ENCODE data around the gene SAMD4A. TPM values are rescaled to one million over a fixed set of nuclear protein-coding genes. Genes with fewer than 3 reads are reported as not detected.
A peak's percentile ranks its signal among the peaks of the same experiment; 100 is the strongest.

The SAMD4A gene
- total RNA-seq, 6 experiments from 2014 or later = 33.8 to 53.7 (median 41.0) TPM

GRCh38 chr14:54594537-54594936, 27.6 kb downstream of the SAMD4A start:
- Mint-ChIP-seq H3K36me3 (ENCODE audit: low read depth) (no peaks in the 10 kb centered on the region), H3K4me3 (peak overlapping the region; percentile 44), H3K27ac (peak overlapping the region; percentile 76), H3K27me3 (ENCODE audit: insufficient read depth) (no peaks in the 10 kb centered on the region), H3K9me3 (no peaks in the 10 kb centered on the region), H3K4me1 (ENCODE audit: low read depth) (peaks cover 87% of the 10 kb centered on the region)
- no peak for TF ChIP-seq CTCF (IDR thresholded peaks at IDR 0.05)
- DNase-seq = no peak

GRCh38 chr14:54597795-54598443, 31.0 kb downstream of the SAMD4A start:
- Mint-ChIP-seq H3K4me1 (ENCODE audit: low read depth) (peaks cover 85% of the 10 kb centered on the region), H3K36me3 (ENCODE audit: low read depth) (no peaks in the 10 kb centered on the region)
- TF ChIP-seq CTCF (IDR thresholded peaks at IDR 0.05) = no peak

GRCh38 chr14:54599966-54600716, 33.2 kb downstream of the SAMD4A start:
- H3K9me3 Mint-ChIP-seq = no peaks in the 10 kb centered on the region
- DNase-seq = no peak
- H3K4me1 Mint-ChIP-seq (ENCODE audit: low read depth) = peaks cover 84% of the 10 kb centered on the region
- no peak for TF ChIP-seq CTCF (IDR thresholded peaks at IDR 0.05)
- no peaks in the 10 kb centered on the region for H3K27me3 Mint-ChIP-seq (ENCODE audit: insufficient read depth)
- H3K4me3 Mint-ChIP-seq = peak overlapping the region; percentile 40
- H3K27ac Mint-ChIP-seq = peak overlapping the region; percentile 74
- peaks cover 7% of the 10 kb centered on the region for H3K36me3 Mint-ChIP-seq (ENCODE audit: low read depth)

More at GRCh38 chr14:54597795-54598443, 31.0 kb downstream of the SAMD4A start:
- Mint-ChIP-seq H3K27ac (peak overlapping the region; percentile 85), H3K4me3 (peak overlapping the region; percentile 40; the same call in 1 of the 2 replicates), H3K27me3 (ENCODE audit: insufficient read depth) (no peaks in the 10 kb centered on the region), H3K9me3 (no peaks in the 10 kb centered on the region)
- DNase-seq = peak; percentile 61

GRCh38 chr14:54600717-54601109, 33.8 kb downstream of the SAMD4A start:
- Mint-ChIP-seq H3K4me3 (peak overlapping the region; percentile 40; the same call in 1 of the 2 replicates), H3K9me3 (no peaks in the 10 kb centered on the region), H3K27me3 (ENCODE audit: insufficient read depth) (no peaks in the 10 kb centered on the region), H3K4me1 (ENCODE audit: low read depth) (peaks cover 86% of the 10 kb centered on the region), H3K27ac (peak overlapping the region; percentile 74), H3K36me3 (ENCODE audit: low read depth) (peaks cover 7% of the 10 kb centered on the region)
- DNase-seq = peak; percentile 91
- no peak for TF ChIP-seq CTCF (IDR thresholded peaks at IDR 0.05)

GRCh38 chr14:54603362-54603761, 36.4 kb downstream of the SAMD4A start:
- Mint-ChIP-seq H3K27ac (peak overlapping the region; percentile 63), H3K9me3 (peaks cover 5% of the 10 kb centered on the region; the same call in 1 of the 2 replicates), H3K4me3 (no peak overlapping the region), H3K27me3 (ENCODE audit: insufficient read depth) (peaks cover 3% of the 10 kb centered on the region), H3K36me3 (ENCODE audit: low read depth) (peaks cover 19% of the 10 kb centered on the region), H3K4me1 (ENCODE audit: low read depth) (peaks cover 93% of the 10 kb centered on the region)
- no peak for TF ChIP-seq CTCF (IDR thresholded peaks at IDR 0.05)
- peak; percentile 66 for DNase-seq
